Suprapubic skin (tissue), 4 donors: Measurements from ENCODE around the gene ORMDL2. TPM values are rescaled to one million over a fixed set of nuclear protein-coding genes. Genes with fewer than 3 reads are reported as not detected.
A peak's percentile ranks its signal among the peaks of the same experiment; 100 is the strongest.

Source experiments
- DNase-seq, 2 donors: peaks; one replicate each; pipeline ENCODE4 v3.0.0-alpha.2; 2019; ENCODE audit warnings: low spot score in 2 of 2
- H3K27ac ChIP-seq: fragments of 200-600 bp; sonication (generic); one replicate; pipeline ENCODE4 v1.5.1; 2019
- H3K27me3 ChIP-seq: fragments of 200-600 bp; sonication (generic); one replicate; pipeline ENCODE4 v1.5.1; 2019
- H3K36me3 ChIP-seq: fragments of 200-600 bp; sonication (generic); one replicate; pipeline ENCODE4 v1.5.1; 2019
- H3K4me1 ChIP-seq: fragments of 200-600 bp; sonication (generic); one replicate; pipeline ENCODE4 v1.5.1; 2019
- H3K4me3 ChIP-seq: fragments of 200-600 bp; sonication (generic); one replicate; pipeline ENCODE4 v1.5.1; 2019; ENCODE audit warnings: mild to moderate bottlenecking
- H3K9me3 ChIP-seq: fragments of 200-600 bp; sonication (generic); one replicate; pipeline ENCODE4 v1.5.1; 2019
- CTCF ChIP-seq, 2 donors: fragments of 200-600 bp in 1 of 2; fragments of 450-650 bp in 1 of 2; sonication (generic) in 1 of 2; IDR thresholded peaks; one replicate each; pipeline ENCODE4 v1.5.1; 2016 to 2019; ENCODE audit warnings: antibody characterized with exemption in 2 of 2, mild to moderate bottlenecking in 1 of 2, moderate library complexity in 1 of 2
- EP300 ChIP-seq: sonication (generic); formaldehyde crosslinking; IDR thresholded peaks from one replicate; pipeline ENCODE4 v1.6.1; 2017; ENCODE audit warnings: antibody characterized with exemption
- POLR2A ChIP-seq, 2 donors: fragments of 450-650 bp; IDR thresholded peaks; one replicate each; pipeline ENCODE4 v1.6.1; 2017; ENCODE audit warnings: antibody characterized with exemption in 2 of 2, mild to moderate bottlenecking in 2 of 2, moderate library complexity in 2 of 2
- POLR2AphosphoS5 ChIP-seq, 3 donors: sonication (generic); formaldehyde crosslinking; IDR thresholded peaks; one replicate each; pipeline ENCODE4 v1.6.1; 2017; ENCODE audit warnings: antibody characterized with exemption in 3 of 3
- WGBS: methylation state at CpG from one replicate; pipeline ENCODE4 v1.1.5; 2018; 5-methylcytosine and 5-hydroxymethylcytosine counted together
- total RNA-seq, 4 donors: library from RNA; depleted of rRNA; stranded (reverse); fragments of >200 nt; gene quantifications; one replicate each; pipeline ENCODE4 v1.1.0, GENCODE V29; 2016

Gene ORMDL2
- total RNA-seq, 4 donors from 2014 or later = 8.6 to 22.8 (median 18.2) TPM

GRCh38 chr12:55843431-55843830 is 25.6 kb downstream of the ORMDL2 start:
- Histone ChIP-seq H3K4me3 (no peak overlapping the region), H3K27ac (no peak overlapping the region), H3K4me1 (peaks cover 31% of the 10 kb centered on the region), H3K9me3 (no peaks in the 10 kb centered on the region), H3K36me3 (no peaks in the 10 kb centered on the region), H3K27me3 (no peaks in the 10 kb centered on the region)
- DNase-seq = peak; percentile 52 to 65
- no peak for TF ChIP-seq POLR2A (IDR thresholded peaks at IDR 0.05)
- no peak for TF ChIP-seq CTCF (IDR thresholded peaks at IDR 0.05)
- TF ChIP-seq EP300 = no peak
- TF ChIP-seq POLR2AphosphoS5 (IDR thresholded peaks at IDR 0.05) = no peak
- WGBS = 86% methylated on average over 4 of the region's 4 CpGs

GRCh38 chr12:55844961-55845360 is 27.1 kb downstream of the ORMDL2 start:
- H3K27ac ChIP-seq = no peak overlapping the region
- no peaks in the 10 kb centered on the region for H3K27me3 ChIP-seq
- H3K4me3 ChIP-seq = no peak overlapping the region
- WGBS = 90% methylated on average over 4 of the region's 4 CpGs
- DNase-seq = no peak
- no peak for TF ChIP-seq POLR2A (IDR thresholded peaks at IDR 0.05)
- no peak for TF ChIP-seq EP300
- TF ChIP-seq POLR2AphosphoS5 (IDR thresholded peaks at IDR 0.05) = no peak
- no peak for TF ChIP-seq CTCF (IDR thresholded peaks at IDR 0.05)
- peaks cover 39% of the 10 kb centered on the region for H3K4me1 ChIP-seq
- H3K36me3 ChIP-seq = no peaks in the 10 kb centered on the region
- no peaks in the 10 kb centered on the region for H3K9me3 ChIP-seq

- H3K27ac ChIP-seq = no peak overlapping the region
- no peaks in the 10 kb centered on the region for H3K36me3 ChIP-seq
- H3K27me3 ChIP-seq = no peaks in the 10 kb centered on the region
- no peak for TF ChIP-seq POLR2AphosphoS5 (IDR thresholded peaks at IDR 0.05)
- peaks cover 43% of the 10 kb centered on the region for H3K4me1 ChIP-seq
- 73% methylated on average over 5 of the region's 5 CpGs for WGBS
- H3K9me3 ChIP-seq = no peaks in the 10 kb centered on the region
- peak; percentile 44 to 46 for DNase-seq
- H3K4me3 ChIP-seq = no peak overlapping the region
Measured at GRCh38 chr12:55845361-55845760, 27.5 kb downstream of the ORMDL2 start.

GRCh38 chr12:55845785-55846496 is 28.1 kb downstream of the ORMDL2 start:
- Histone ChIP-seq H3K36me3 (no peaks in the 10 kb centered on the region), H3K27me3 (no peaks in the 10 kb centered on the region), H3K4me3 (no peak overlapping the region), H3K9me3 (no peaks in the 10 kb centered on the region), H3K4me1 (peaks cover 46% of the 10 kb centered on the region), H3K27ac (peak overlapping the region; percentile 97)
- WGBS = 81% methylated on average over 7 of the region's 7 CpGs
- DNase-seq = peak; percentile 56 to 57
- TF ChIP-seq POLR2AphosphoS5 (IDR thresholded peaks at IDR 0.05) (no peak), CTCF (IDR thresholded peaks at IDR 0.05) (no peak), POLR2A (IDR thresholded peaks at IDR 0.05) (no peak), EP300 (no peak)

GRCh38 chr12:55847033-55847432 is 29.2 kb downstream of the ORMDL2 start:
- 58% methylated on average over 3 of the region's 3 CpGs for WGBS
- no peak for TF ChIP-seq POLR2A (IDR thresholded peaks at IDR 0.05)
- no peak for TF ChIP-seq POLR2AphosphoS5 (IDR thresholded peaks at IDR 0.05)
- no peak for TF ChIP-seq CTCF (IDR thresholded peaks at IDR 0.05)
- no peak for TF ChIP-seq EP300
- no peaks in the 10 kb centered on the region for H3K36me3 ChIP-seq
- peak in 1 of 2 donors; percentile 82 for DNase-seq
- no peak overlapping the region for H3K4me3 ChIP-seq
- no peaks in the 10 kb centered on the region for H3K27me3 ChIP-seq
- peaks cover 46% of the 10 kb centered on the region for H3K4me1 ChIP-seq
- peak overlapping the region; percentile 97 for H3K27ac ChIP-seq
- no peaks in the 10 kb centered on the region for H3K9me3 ChIP-seq
